NK-92 treated with Interleukin-12 subunit alpha and Interleukin-12 subunit beta, amount 100 ng/mL, for 24 hours (cell line): ENCODE data around the gene ZNF385D.

Experiments used
- DNase-seq: peaks from one replicate; lab custom pipeline; 2025; lab: John Stamatoyannopoulos, UW

ZNF385D gene

DNA sequence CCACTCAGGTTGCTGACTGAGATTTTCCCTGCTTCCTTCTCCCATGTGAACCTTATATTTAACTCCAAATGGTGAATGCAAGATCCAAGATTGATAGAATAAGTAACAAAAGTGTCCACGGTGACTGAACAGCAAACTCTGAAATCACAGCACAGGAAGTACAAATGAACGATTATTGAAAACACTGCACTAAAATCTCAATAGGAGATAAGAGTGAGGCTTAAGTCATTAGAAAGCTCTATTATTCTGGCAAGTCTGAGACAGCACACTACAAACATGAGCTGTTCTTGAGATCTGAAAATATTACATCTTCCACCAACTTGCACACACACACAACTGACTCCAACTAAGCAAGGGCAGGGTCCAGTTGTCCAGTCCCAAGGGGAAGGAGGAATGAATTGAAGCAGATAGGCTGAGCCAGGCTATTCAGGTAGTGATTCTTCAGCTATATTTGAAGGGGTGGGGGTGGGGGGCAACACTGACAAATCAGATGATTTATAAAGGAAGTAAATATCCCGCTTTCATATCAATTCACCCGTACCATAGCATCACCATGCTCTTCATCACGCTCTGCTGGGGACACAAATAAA lies 2.9 kb downstream of the ZNF385D start:
- DNase-seq, result no peak

GRCh38 chr3:21747376-21747775 lies 3.6 kb downstream of the ZNF385D start:
- no peak for DNase-seq

DNA sequence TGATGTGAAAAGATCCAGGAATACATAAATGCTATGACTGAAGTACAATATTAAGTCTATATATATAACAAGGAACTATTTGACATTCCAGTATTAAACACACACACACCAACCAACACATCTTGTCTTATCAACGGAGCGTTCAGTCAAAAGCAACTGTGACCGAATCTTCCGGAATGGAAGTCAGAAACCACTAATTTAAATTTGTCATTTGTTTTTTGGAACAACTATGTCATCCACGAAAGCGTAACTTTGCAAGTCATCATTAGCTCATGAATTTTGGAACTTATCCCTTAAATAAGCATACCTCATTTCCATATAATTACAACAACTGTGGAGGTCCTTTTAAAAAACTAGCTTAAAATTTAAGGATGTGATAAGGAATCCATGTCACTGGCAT lies 5.0 kb downstream of the ZNF385D start:
- no peak for DNase-seq

DNA sequence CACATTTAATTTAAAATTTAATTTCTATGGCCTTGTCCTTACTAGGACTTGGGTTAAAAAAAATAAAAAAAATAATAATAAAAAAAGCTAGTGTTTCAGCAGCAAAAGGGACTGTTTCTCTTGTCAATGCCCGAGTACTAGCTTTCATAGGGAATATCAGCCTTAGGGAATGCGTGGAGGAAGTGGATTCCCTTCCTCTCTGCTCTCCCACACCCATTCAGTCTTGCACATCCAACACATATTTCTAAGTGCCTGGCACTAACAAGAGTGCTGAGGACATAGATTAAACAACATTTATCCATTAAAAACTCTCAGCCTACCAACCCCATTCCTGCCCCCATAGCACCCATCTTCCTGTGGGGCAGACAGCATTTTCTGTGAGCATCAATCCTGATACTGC lies 6.2 kb downstream of the ZNF385D start:
- no peak for DNase-seq

DNA sequence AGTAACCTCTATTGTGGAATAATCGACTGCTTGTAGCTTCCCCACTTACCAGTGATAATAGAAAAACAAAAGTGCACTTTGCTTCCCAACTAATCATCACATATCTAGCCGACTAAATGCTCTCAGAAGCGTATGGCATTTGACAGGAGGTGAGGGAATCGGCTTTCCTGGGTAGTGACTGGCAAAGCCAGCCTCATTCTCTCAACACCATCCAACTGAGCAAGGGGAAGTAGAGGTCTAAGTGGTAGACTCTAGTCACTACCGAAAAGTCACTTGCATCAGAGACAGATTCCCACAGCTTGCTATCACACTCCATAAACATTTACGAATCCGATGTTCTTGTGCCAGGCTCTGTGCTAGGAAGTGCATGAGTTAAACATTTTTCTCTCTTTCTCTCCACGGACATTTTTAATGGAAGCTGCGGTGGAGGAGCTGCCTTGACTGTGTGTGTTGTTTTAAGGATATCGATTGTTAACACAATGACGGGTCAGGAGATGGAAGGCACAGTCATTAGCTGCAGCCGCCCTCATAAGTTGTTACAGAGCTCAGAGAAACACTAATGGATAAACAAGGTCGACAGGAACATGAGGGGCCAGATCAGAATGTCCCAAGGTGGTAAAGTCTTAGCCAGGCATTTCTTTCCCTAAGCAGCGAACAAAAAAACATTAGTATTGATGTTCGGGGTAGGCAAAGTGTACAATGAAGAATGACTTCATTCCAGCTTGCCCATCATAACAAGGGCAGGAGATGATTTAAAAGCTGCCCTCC lies 11.9 kb downstream of the ZNF385D start:
- no peak for DNase-seq

GRCh38 chr3:21738283-21738682 lies 12.7 kb downstream of the ZNF385D start:
- DNase-seq, result no peak

GRCh38 chr3:21734746-21735145 lies 16.3 kb downstream of the ZNF385D start:
- DNase-seq, result no peak

GRCh38 chr3:21729888-21730459 lies 21.0 kb downstream of the ZNF385D start:
- no peak for DNase-seq

DNA sequence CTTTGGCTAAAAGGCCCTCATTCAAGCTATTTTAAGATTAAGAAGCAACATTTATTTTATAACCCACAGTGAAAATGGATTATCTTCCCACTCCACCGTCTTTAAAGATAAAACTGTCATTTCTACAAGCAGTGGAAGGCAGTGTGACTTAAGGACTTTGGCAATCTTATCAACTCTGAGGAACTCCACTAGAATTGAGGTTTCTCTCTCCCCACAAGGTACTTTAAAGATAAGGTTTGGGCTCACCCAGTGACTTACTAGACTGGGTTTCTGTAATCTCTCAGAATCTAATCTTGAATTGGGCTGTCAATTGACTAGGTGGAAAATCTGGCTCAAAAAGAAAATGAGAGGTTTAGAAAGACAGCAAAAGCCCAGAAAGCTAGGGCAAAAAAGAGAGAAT lies 21.7 kb downstream of the ZNF385D start:
- no peak for DNase-seq

DNA sequence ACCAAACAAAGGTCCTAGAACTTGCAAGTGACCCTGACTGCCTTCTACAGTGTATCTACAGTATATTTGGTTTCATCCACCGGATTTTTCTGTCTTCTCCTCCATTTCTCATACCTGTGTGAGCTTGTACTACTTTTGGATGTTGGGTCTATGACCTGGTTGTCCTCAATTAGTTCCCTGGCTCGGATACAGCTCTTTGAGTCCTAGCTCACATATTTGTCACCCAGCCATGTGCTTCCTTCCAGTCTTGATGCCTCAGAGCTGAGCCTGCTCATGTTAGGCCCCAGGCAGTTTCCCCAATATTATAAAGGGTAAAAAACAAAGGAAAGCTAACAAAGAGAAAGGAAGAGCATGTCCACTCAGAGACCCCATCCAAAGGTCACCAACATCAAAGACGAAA lies 28.2 kb downstream of the ZNF385D start:
- DNase-seq, result no peak

DNA sequence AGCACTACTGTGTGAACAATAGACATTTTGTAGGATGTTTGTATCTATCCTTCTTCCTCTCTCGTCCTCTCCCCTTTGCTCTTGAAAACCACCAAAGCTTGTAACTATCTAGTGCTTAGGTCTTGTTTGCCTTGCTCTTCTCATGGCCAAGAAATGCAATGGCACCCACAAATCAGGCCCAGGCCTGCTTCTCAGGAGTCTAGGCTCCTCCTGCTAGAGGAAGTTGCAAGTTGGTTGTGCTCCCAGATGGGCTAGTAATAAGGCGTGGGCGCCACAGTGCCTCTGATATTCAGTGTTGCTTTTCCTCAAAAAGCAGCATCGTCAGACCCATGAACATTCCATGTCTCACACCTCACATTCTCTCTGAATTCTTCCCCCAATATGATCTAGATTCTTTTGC lies 28.7 kb downstream of the ZNF385D start:
- no peak for DNase-seq

- DNase-seq, result no peak
Observed at GRCh38 chr3:21718943-21719591, 31.9 kb downstream of the ZNF385D start.

GRCh38 chr3:21718161-21718765 lies 32.7 kb downstream of the ZNF385D start:
- DNase-seq, result no peak

GRCh38 chr3:21715662-21716061 lies 35.3 kb downstream of the ZNF385D start:
- no peak for DNase-seq

- DNase-seq, result no peak
Observed at GRCh38 chr3:21705769-21706168, 45.2 kb downstream of the ZNF385D start.

- DNase-seq, result no peak
Observed at GRCh38 chr3:21704796-21705195, 46.2 kb downstream of the ZNF385D start.

GRCh38 chr3:21703291-21703690 lies 47.7 kb downstream of the ZNF385D start:
- no peak for DNase-seq

DNA sequence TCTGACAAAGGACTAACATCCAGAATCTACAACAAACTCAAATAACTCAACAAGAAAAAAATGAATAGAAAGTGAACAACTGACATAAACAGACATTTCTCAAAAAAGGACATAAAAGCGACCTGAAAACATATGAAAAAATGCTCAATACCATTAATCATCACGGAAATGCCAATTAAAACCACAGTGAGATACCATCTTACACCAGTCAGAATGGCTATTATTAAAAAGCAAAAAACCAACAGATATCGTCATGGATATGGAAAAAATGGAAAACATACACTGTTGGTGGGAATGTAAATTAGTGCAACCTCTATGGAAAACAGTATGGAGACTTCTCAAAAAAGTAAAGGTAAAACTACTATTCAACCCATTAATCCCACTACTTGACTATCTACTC lies 53.3 kb downstream of the ZNF385D start:
- no peak for DNase-seq

DNA sequence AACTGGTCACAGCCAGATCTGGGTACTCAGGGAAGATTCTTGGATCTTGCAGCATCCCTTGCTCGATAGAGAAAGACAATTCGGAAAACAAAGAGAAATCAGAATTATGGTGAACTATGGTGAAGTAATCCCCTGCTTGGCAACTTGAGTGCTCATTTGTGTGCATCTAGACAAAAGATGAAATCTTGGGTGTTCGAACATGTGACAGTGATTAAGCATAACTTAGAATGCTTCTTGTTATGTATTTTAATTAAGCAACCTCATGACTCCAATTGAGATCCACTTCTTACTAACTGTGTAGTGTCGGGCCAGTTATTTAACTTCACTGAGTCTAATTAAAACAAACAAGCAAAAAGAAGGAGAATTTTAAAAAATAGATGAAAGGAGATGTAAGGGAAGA lies 56.5 kb downstream of the ZNF385D start:
- no peak for DNase-seq

GRCh38 chr3:21691036-21691435 lies 60.0 kb downstream of the ZNF385D start:
- DNase-seq, result no peak

- no peak for DNase-seq
Observed at GRCh38 chr3:21682206-21682605, 68.8 kb downstream of the ZNF385D start.

- no peak for DNase-seq
Observed at GRCh38 chr3:21673393-21673792, 77.6 kb downstream of the ZNF385D start.

GRCh38 chr3:21672303-21672702 lies 78.7 kb downstream of the ZNF385D start:
- DNase-seq, result no peak
